ENCODE data around the gene WDR70.

WDR70 gene

DNA sequence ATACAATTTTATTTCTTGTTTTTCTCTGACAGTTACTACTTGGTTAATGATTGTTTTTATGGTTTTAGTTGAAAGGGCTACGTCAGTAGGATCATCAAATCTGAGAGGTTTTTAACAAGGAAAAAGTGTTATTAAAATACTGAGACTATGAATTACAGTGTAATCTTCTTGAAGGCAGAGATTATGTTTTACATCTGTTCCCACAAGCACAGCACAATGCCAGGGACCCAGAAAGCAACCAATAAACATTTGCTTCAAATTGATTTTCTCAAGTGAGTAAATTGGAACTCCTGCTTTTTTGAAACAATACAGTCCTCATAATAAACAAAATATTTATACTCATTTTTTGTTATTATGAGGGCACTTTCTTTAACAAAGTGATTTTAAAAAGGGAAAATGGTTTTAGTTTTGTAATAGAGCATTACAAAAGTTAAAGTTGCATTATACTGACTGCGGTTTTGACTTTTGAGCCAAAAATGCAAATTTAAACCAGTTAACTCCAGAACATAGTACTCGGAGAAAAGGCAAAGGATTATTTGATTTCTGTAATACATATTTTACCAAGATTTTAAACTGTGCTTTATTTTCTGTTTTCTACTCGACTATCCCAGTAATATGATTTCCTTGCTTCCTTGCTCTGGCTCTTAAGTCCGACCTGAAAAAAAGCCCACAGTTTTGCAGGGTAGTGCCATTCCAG lies 283.8 kb downstream of the WDR70 start:
- Histone ChIP-seq H3K4me3 (replicated peaks; ENCODE audit: low read depth, low read length) (no peak overlapping the region), H3K27me3 (replicated peaks; ENCODE audit: control insufficient read depth, insufficient read depth, low read length) (no peaks in the 10 kb centered on the region), H3K36me3 (ENCODE audit: control insufficient read depth, insufficient read depth, low read length) (no peaks in the 10 kb centered on the region)
- TF ChIP-seq, protein P1, sequence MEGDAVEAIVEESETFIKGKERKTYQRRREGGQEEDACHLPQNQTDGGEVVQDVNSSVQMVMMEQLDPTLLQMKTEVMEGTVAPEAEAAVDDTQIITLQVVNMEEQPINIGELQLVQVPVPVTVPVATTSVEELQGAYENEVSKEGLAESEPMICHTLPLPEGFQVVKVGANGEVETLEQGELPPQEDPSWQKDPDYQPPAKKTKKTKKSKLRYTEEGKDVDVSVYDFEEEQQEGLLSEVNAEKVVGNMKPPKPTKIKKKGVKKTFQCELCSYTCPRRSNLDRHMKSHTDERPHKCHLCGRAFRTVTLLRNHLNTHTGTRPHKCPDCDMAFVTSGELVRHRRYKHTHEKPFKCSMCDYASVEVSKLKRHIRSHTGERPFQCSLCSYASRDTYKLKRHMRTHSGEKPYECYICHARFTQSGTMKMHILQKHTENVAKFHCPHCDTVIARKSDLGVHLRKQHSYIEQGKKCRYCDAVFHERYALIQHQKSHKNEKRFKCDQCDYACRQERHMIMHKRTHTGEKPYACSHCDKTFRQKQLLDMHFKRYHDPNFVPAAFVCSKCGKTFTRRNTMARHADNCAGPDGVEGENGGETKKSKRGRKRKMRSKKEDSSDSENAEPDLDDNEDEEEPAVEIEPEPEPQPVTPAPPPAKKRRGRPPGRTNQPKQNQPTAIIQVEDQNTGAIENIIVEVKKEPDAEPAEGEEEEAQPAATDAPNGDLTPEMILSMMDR (IDR thresholded peaks at IDR 0.05; ENCODE audit: insufficient read depth, low read length, poor library complexity, severe bottlenecking), result no peak
- no peak for DNase-seq (ENCODE audit: extremely low read depth, insufficient read length)

DNA sequence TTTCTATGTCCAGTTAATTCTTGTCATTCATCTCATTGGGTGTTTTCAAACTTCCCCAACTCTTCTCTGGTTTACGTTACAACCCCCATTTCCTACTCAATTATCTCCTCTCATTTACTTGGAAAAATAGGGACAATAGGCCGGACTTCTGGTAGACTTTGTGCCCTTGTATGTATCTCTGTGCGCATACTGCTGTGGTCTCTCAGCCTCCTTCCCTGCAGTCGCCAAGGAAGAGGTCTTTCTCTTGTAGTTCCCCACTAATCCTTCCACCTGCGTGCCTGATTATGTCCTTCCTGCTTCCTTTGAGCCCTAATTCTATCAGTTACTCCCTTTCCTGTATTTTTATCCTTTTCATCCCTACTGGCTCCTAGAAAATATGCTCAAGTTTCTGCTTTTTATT lies 284.4 kb downstream of the WDR70 start:
- no peak for DNase-seq (ENCODE audit: extremely low read depth, insufficient read length)
- H3K4me3 ChIP-seq (replicated peaks; ENCODE audit: low read depth, low read length), result no peak overlapping the region
- H3K36me3 ChIP-seq (ENCODE audit: control insufficient read depth, insufficient read depth, low read length), result no peaks in the 10 kb centered on the region
- TF ChIP-seq, protein P1 (IDR thresholded peaks at IDR 0.05; ENCODE audit: insufficient read depth, low read length, poor library complexity, severe bottlenecking), result no peak
- H3K27me3 ChIP-seq (replicated peaks; ENCODE audit: control insufficient read depth, insufficient read depth, low read length), result no peaks in the 10 kb centered on the region

DNA sequence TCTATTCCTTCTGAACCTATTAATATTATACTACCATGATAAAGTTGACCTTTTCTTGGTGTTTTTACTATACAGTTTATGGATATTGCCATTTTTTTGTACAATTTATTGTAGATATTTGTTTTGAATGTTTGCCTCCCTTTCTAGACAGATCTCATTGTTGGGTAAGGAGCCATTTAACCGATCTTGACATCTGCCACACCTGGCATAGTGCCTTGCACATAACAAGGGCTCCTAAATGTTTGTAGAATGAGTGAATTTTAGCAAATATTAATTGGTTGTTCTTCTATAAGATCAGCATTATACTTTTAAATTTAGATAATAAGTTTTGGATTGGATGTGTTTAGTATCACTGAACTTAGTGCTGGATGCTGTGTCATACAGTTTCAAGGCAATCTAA lies 285.4 kb downstream of the WDR70 start:
- Histone ChIP-seq H3K27me3 (replicated peaks; ENCODE audit: control insufficient read depth, insufficient read depth, low read length) (no peaks in the 10 kb centered on the region), H3K36me3 (ENCODE audit: control insufficient read depth, insufficient read depth, low read length) (no peaks in the 10 kb centered on the region), H3K4me3 (replicated peaks; ENCODE audit: low read depth, low read length) (no peak overlapping the region)
- TF ChIP-seq, protein P1 (IDR thresholded peaks at IDR 0.05; ENCODE audit: insufficient read depth, low read length, poor library complexity, severe bottlenecking), result no peak
- DNase-seq (ENCODE audit: extremely low read depth, insufficient read length), result no peak

DNA sequence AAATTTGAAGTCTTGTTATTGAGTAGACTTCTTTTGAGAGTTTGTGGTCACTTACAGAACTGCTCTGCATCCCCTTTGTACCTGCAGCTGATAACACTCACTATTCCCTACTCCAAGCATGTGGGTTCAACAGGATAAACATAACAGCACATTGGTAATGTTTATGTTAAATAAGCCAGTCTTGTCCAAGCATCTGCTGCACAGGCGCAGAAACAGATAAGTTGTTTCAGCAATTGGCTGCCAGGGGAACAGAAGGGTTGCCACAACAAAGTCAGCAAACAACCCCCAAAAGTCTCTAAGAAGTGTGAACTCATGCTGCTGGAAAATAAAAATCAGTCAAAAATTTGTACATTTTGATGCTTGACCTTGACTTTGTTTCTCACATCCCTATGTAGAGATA lies 286.2 kb downstream of the WDR70 start:
- Histone ChIP-seq H3K36me3 (ENCODE audit: control insufficient read depth, insufficient read depth, low read length) (no peaks in the 10 kb centered on the region), H3K27me3 (replicated peaks; ENCODE audit: control insufficient read depth, insufficient read depth, low read length) (no peaks in the 10 kb centered on the region), H3K4me3 (replicated peaks; ENCODE audit: low read depth, low read length) (no peak overlapping the region)
- TF ChIP-seq, protein P1 (IDR thresholded peaks at IDR 0.05; ENCODE audit: insufficient read depth, low read length, poor library complexity, severe bottlenecking), result no peak
- no peak for DNase-seq (ENCODE audit: extremely low read depth, insufficient read length)

DNA sequence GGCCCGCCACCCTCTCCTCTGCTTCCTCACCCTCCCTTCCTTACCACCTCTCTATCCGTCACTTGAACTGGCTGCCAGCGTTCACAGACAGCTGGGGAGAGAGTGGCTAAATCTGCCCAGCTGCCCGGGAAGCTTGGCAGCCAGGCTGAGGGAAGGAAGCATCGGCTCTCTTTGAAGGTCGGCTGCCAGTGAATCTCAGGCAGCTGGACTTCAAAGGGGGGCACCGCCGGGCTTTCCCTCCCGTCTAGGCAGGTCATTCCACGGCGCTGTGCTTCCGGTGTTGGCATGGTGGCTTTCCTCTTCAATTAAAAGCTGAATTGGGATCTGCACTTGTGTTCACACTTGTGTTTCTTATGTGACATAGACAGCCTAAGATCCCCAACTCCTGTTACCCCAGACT lies 286.8 kb downstream of the WDR70 start:
- DNase-seq (ENCODE audit: extremely low read depth, insufficient read length), result no peak
- TF ChIP-seq, protein P1 (IDR thresholded peaks at IDR 0.05; ENCODE audit: insufficient read depth, low read length, poor library complexity, severe bottlenecking), result no peak
- H3K4me3 ChIP-seq (replicated peaks; ENCODE audit: low read depth, low read length), result no peak overlapping the region
- H3K36me3 ChIP-seq (ENCODE audit: control insufficient read depth, insufficient read depth, low read length), result no peaks in the 10 kb centered on the region
- H3K27me3 ChIP-seq (replicated peaks; ENCODE audit: control insufficient read depth, insufficient read depth, low read length), result no peaks in the 10 kb centered on the region

DNA sequence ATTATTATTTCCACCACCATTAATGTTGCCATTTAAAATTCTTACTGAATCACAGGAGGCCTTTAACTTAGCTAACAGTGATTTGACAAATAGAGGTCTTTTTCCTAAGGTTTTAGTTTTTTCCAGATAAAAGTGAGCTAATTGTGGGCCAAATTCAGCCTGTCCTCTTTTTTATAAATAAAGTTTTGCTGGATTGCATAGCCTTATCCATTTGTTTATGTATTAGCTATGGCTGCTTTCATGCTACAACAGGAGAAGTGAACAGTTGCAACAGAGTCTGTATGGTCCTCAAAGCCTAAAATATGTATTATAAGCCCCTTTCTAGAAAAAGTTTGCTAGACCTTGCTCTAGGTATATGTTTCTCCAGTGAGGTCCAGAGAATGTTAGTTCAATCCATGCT lies 288.3 kb downstream of the WDR70 start:
- Histone ChIP-seq H3K27me3 (replicated peaks; ENCODE audit: control insufficient read depth, insufficient read depth, low read length) (no peaks in the 10 kb centered on the region), H3K4me3 (replicated peaks; ENCODE audit: low read depth, low read length) (no peak overlapping the region), H3K36me3 (ENCODE audit: control insufficient read depth, insufficient read depth, low read length) (no peaks in the 10 kb centered on the region)
- no peak for DNase-seq (ENCODE audit: extremely low read depth, insufficient read length)
- TF ChIP-seq, protein P1 (IDR thresholded peaks at IDR 0.05; ENCODE audit: insufficient read depth, low read length, poor library complexity, severe bottlenecking), result no peak
